GM12801 (cell line): ENCODE results near the gene MTPN.

Experiments used
- CTCF ChIP-seq: IDR thresholded peaks from one replicate; pipeline ENCODE4 v1.5.1; 2011; ENCODE audit warnings: control low read depth; ENCODE audit not compliant: insufficient read length; ENCODE audit errors: extremely low read depth

Gene MTPN

DNA sequence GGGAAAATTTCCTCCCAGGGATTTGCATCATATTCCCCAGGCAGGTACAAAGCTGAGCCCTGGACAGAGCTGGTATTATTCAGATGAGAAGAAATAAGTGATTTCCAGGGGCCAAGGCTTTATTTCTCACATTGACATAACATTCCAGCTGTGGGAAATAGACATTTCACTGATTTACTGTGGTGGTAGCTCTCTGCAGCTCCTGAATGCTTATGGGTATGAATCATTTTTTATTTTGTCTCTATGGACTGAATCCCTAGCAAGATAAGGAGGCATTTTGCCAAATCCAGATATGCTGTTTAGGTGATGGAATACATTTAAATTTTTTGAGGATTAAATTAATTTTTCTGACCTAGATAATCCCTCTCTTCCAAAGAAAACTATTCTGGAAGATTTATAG lies 97.9 kb downstream of the MTPN start:
- no peak for TF ChIP-seq CTCF

DNA sequence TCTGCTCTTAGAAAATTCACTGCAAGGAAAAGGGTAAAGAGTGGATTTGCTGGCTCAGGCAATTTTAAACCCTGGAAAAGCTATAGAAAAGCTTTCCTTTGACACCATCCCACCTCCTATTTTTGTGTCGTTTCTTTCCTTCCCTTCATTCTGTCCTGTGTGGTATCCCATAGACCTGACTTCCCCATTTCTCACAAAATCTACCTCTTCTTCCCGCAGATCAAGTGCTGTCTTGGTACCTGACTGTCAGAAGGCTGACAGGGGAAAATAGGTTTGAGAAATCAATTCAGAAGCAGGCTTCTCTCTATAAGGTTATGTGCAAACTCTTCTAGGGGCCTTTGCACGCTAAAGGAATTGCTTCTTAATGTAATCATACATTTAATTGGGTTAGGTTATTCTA lies 98.9 kb downstream of the MTPN start:
- no peak for TF ChIP-seq CTCF

DNA sequence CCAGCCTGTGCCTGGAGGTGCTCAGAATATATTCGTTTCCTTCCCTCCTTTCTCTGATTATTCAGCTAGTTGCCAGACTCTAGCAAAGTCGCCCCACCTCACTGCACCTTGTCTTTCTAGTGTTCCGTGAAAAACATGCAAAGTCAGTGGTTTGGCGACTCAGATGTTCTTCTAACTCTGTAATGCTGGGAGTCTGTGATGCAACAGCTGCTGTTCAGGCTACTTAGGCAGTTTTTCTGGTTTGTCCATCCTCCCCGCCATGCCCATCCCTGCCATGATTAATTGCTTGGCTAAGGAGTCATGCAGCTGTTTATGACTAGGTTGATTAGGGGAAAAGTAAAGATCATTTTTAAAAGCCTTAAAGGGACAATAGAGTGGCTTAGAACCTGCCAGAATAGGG lies 99.4 kb downstream of the MTPN start:
- no peak for TF ChIP-seq CTCF
